ENCODE measurements around the gene GCA. TPM values are rescaled to one million over a fixed set of nuclear protein-coding genes. Genes with fewer than 3 reads are reported as not detected.
A peak's percentile ranks its signal among the peaks of the same experiment; 100 is the strongest.

Gene GCA
- total and polyA plus RNA-seq, 2 of the 8 experiments (the other 6 are each of a cell fraction or from before 2014, with no cell fraction given): 37.4 to 42.0 TPM

GRCh38 chr2:162327134-162327769 lies 16.7 kb upstream of the GCA start (continued):
- peak; percentile 8 to 56 (median 52) for TF ChIP-seq CTCF (IDR thresholded peaks at IDR 0.05; ENCODE audit: control extremely low read depth in 1 of 3, insufficient read depth in 1 of 3, low read depth in 1 of 3, low read length in 3 of 3)
- no peak for TF ChIP-seq EZH2 (IDR thresholded peaks at IDR 0.05; ENCODE audit: low read depth, low read length, severe bottlenecking)
- TF ChIP-seq SIN3A (conservative IDR thresholded peaks at IDR 0.05 in 1 of 2, IDR thresholded peaks at IDR 0.05 in 1 of 2; ENCODE audit: low read depth in 1 of 2, low read length in 2 of 2): no peak
- TF ChIP-seq RBBP5 (IDR thresholded peaks at IDR 0.05; ENCODE audit: borderline replicate concordance, low read depth, low read length): no peak
- no peak for TF ChIP-seq TAF1 (IDR thresholded peaks at IDR 0.05; ENCODE audit: low read depth, low read length)
- peak; percentile 42 to 50 for TF ChIP-seq RAD21 (IDR thresholded peaks at IDR 0.05 in 1 of 2, conservative IDR thresholded peaks at IDR 0.05 in 1 of 2; ENCODE audit: low read depth in 2 of 2, low read length in 2 of 2)

All from H1 (cell line).